ENCODE data around the gene PANX2. TPM values are rescaled to one million over a fixed set of nuclear protein-coding genes. Genes with fewer than 3 reads are reported as not detected.

PANX2 gene
- total RNA-seq, 1 experiment from 2014 or later = 2.6 TPM

GRCh38 chr22:50169181-50169759, 1.3 kb upstream of the PANX2 start:
- POLR2A ChIA-PET = no interaction called here
- H3K27ac Mint-ChIP-seq (ENCODE audit: unreplicated experiment) = peak overlapping the region; percentile 29
- peaks cover 11% of the 10 kb centered on the region for H3K27me3 Mint-ChIP-seq (ENCODE audit: insufficient read depth, unreplicated experiment)

GRCh38 chr22:50169774-50170341, 673 bp upstream of the PANX2 start:
- H3K4me1 ChIP-seq = peaks cover 11% of the 10 kb centered on the region; the same call in 1 of the 2 replicates
- H3K9me3 ChIP-seq = no peaks in the 10 kb centered on the region
- H3K27me3 ChIP-seq (replicated peaks; ENCODE audit: control insufficient read depth, insufficient read depth, low read length) = no peaks in the 10 kb centered on the region
- H3K36me3 ChIP-seq (ENCODE audit: control insufficient read depth, insufficient read depth, low read length) = no peaks in the 10 kb centered on the region
- ChIA-PET CTCF (no interaction called here), POLR2A (no interaction called here)
- no peaks in the 10 kb centered on the region for H3K9me3 Mint-ChIP-seq (ENCODE audit: unreplicated experiment)
- H3K4me3 Mint-ChIP-seq (ENCODE audit: unreplicated experiment) = peak overlapping the region; percentile 69
- peak in 1 of 2 experiments; percentile 62 for DNase-seq
- H3K36me3 Mint-ChIP-seq (ENCODE audit: insufficient read depth, unreplicated experiment) = no peaks in the 10 kb centered on the region
- TF ChIP-seq CTCF (IDR thresholded peaks at IDR 0.05; ENCODE audit: insufficient read depth in 1 of 2, low read depth in 1 of 2, low read length in 1 of 2, severe bottlenecking in 1 of 2, unreplicated experiment in 1 of 2) = no peak
- H3K4me3 ChIP-seq (ENCODE audit: low read depth, low read length) = peak overlapping the region; percentile 41
- intact Hi-C loops (cut with micrococcal nuclease; ENCODE audit: unreplicated experiment) = no loop called here
- no TSS peak for BruUV-seq (replicated peaks)
- H3K4me1 Mint-ChIP-seq (ENCODE audit: low read depth, unreplicated experiment) = peaks cover 6% of the 10 kb centered on the region
- H3K27me3 Mint-ChIP-seq (ENCODE audit: insufficient read depth, unreplicated experiment) = peaks cover 11% of the 10 kb centered on the region
- no peak overlapping the region for H3K27ac Mint-ChIP-seq (ENCODE audit: unreplicated experiment)

More at GRCh38 chr22:50169181-50169759, 1.3 kb upstream of the PANX2 start:
- H3K36me3 ChIP-seq (ENCODE audit: control insufficient read depth, insufficient read depth, low read length) = no peaks in the 10 kb centered on the region
- H3K4me1 Mint-ChIP-seq (ENCODE audit: low read depth, unreplicated experiment) = peaks cover 6% of the 10 kb centered on the region
- CTCF ChIA-PET = no interaction called here
- H3K4me3 Mint-ChIP-seq (ENCODE audit: unreplicated experiment) = peak overlapping the region; percentile 69
- no peaks in the 10 kb centered on the region for H3K9me3 Mint-ChIP-seq (ENCODE audit: unreplicated experiment)
- no peak for TF ChIP-seq CTCF (IDR thresholded peaks at IDR 0.05; ENCODE audit: insufficient read depth in 1 of 2, low read depth in 1 of 2, low read length in 1 of 2, severe bottlenecking in 1 of 2, unreplicated experiment in 1 of 2)
- intact Hi-C loops (cut with micrococcal nuclease; ENCODE audit: unreplicated experiment) = no loop called here
- peak overlapping the region; percentile 41 for H3K4me3 ChIP-seq (ENCODE audit: low read depth, low read length)
- H3K27me3 ChIP-seq (replicated peaks; ENCODE audit: control insufficient read depth, insufficient read depth, low read length) = no peaks in the 10 kb centered on the region
- H3K36me3 Mint-ChIP-seq (ENCODE audit: insufficient read depth, unreplicated experiment) = no peaks in the 10 kb centered on the region
- no peaks in the 10 kb centered on the region for H3K9me3 ChIP-seq
- DNase-seq = no peak
- BruUV-seq (replicated peaks) = no TSS peak
- H3K4me1 ChIP-seq = peaks cover 11% of the 10 kb centered on the region; the same call in 1 of the 2 replicates

- H3K4me3 ChIP-seq (ENCODE audit: low read depth, low read length) = no peak overlapping the region
- peaks cover 11% of the 10 kb centered on the region for H3K27me3 Mint-ChIP-seq (ENCODE audit: insufficient read depth, unreplicated experiment)
- H3K36me3 Mint-ChIP-seq (ENCODE audit: insufficient read depth, unreplicated experiment) = no peaks in the 10 kb centered on the region
- ChIA-PET CTCF (no interaction called here), POLR2A (no interaction called here)
- BruUV-seq (replicated peaks) = no TSS peak
- peak overlapping the region; percentile 64 for H3K27ac Mint-ChIP-seq (ENCODE audit: unreplicated experiment)
- peak overlapping the region; percentile 78 for H3K4me3 Mint-ChIP-seq (ENCODE audit: unreplicated experiment)
- H3K4me1 Mint-ChIP-seq (ENCODE audit: low read depth, unreplicated experiment) = peaks cover 6% of the 10 kb centered on the region
- no peaks in the 10 kb centered on the region for H3K36me3 ChIP-seq (ENCODE audit: control insufficient read depth, insufficient read depth, low read length)
- H3K9me3 ChIP-seq = no peaks in the 10 kb centered on the region
- no peak for DNase-seq
- H3K27me3 ChIP-seq (replicated peaks; ENCODE audit: control insufficient read depth, insufficient read depth, low read length) = no peaks in the 10 kb centered on the region
- no peak for TF ChIP-seq CTCF (IDR thresholded peaks at IDR 0.05; ENCODE audit: insufficient read depth in 1 of 2, low read depth in 1 of 2, low read length in 1 of 2, severe bottlenecking in 1 of 2, unreplicated experiment in 1 of 2)
- intact Hi-C loops (cut with micrococcal nuclease; ENCODE audit: unreplicated experiment) = no loop called here
- H3K9me3 Mint-ChIP-seq (ENCODE audit: unreplicated experiment) = no peaks in the 10 kb centered on the region
- peaks cover 11% of the 10 kb centered on the region; the same call in 1 of the 2 replicates for H3K4me1 ChIP-seq
Observed at GRCh38 chr22:50171319-50171964, 911 bp downstream of the PANX2 start.

Data from Caco-2 (cell line).